IMR-90 (cell line): ENCODE measurements around the gene RPS27. TPM values are rescaled to one million over a fixed set of nuclear protein-coding genes. Genes with fewer than 3 reads are reported as not detected.

ENCODE experiments used
- ATAC-seq: fragments of 200-7000 bp; cut with Tn5 transposase; 2 replicates; pipeline ENCODE4 v1.9.1; 2020; ENCODE audit warnings: low read depth, mild to moderate bottlenecking, moderate library complexity
- BruUV-seq: library from RNA; stranded (reverse); fragments of 400-500 nt; replicated peaks from 2 replicates; lab custom pipeline; 2021; lab: Mats Ljungman, UMichigan
- CTCF ChIA-PET: fragments of 300-600 bp; formaldehyde crosslinking; extraction: SDS; loops from one replicate; lab custom pipeline; 2021; ENCODE audit warnings: antibody characterized with exemption; lab: Yijun Ruan, JAX
- POLR2A ChIA-PET: fragments of 300-600 bp; sonication (Branson Sonifier 250); formaldehyde crosslinking; loops from one replicate; lab custom pipeline; 2022; ENCODE audit warnings: antibody characterized with exemption; ENCODE audit not compliant: unreplicated experiment; lab: Charles Lee
- DNase-seq: peaks from one replicate; pipeline ENCODE4 v3.0.0; 2013
- H2AFZ ChIP-seq: replicated peaks from 2 replicates; pipeline ENCODE3; 2013; ENCODE audit warnings: low read length, mild to moderate bottlenecking; ENCODE audit not compliant: poor library complexity
- H2AK5ac ChIP-seq: 2 replicates; pipeline ENCODE4 v1.6.1; 2013; ENCODE audit warnings: low read depth, low read length, inconsistent platforms
- H2AK9ac ChIP-seq: replicated peaks from 2 replicates; pipeline ENCODE3; 2013; ENCODE audit warnings: mild to moderate bottlenecking, low read depth, low read length, moderate library complexity; ENCODE audit not compliant: poor library complexity
- H2BK120ac ChIP-seq: 2 replicates; pipeline ENCODE4 v1.6.1; 2013; ENCODE audit warnings: low read depth, low read length, inconsistent platforms
- H2BK15ac ChIP-seq: 3 replicates; pipeline ENCODE4 v1.6.1; 2013; ENCODE audit warnings: low read depth, low read length, inconsistent platforms
- H2BK20ac ChIP-seq: 2 replicates; pipeline ENCODE4 v1.6.1; 2013; ENCODE audit warnings: low read depth, mild to moderate bottlenecking, inconsistent platforms, low read length, moderate library complexity
- H2BK5ac ChIP-seq: 2 replicates; pipeline ENCODE4 v1.6.1; 2013; ENCODE audit warnings: mild to moderate bottlenecking, low read depth, low read length, inconsistent platforms; ENCODE audit not compliant: poor library complexity, severe bottlenecking
- H3K14ac ChIP-seq: replicated peaks from 2 replicates; pipeline ENCODE4 v1.6.1; 2013; ENCODE audit warnings: low read depth, low read length, inconsistent platforms
- H3K18ac ChIP-seq: 2 replicates; pipeline ENCODE4 v1.6.1; 2013; ENCODE audit warnings: low read depth, low read length, control low read depth
- H3K23ac ChIP-seq: 2 replicates; pipeline ENCODE4 v1.6.1; 2013; ENCODE audit warnings: low read depth, low read length, inconsistent platforms
- H3K27ac ChIP-seq: 2 replicates; pipeline ENCODE4 v1.5.1; 2013; ENCODE audit warnings: mild to moderate bottlenecking, control low read depth, low read length; ENCODE audit not compliant: insufficient read depth
- H3K27me3 ChIP-seq: 2 replicates; pipeline ENCODE4 v1.6.1; 2013; ENCODE audit warnings: low read length; ENCODE audit not compliant: control insufficient read depth, insufficient read depth
- H3K36me3 ChIP-seq: 2 replicates; pipeline ENCODE4 v1.6.1; 2013; ENCODE audit warnings: low read length, mixed read lengths; ENCODE audit not compliant: control insufficient read depth, insufficient read depth
- H3K4ac ChIP-seq: 2 replicates; pipeline ENCODE4 v1.6.1; 2013; ENCODE audit warnings: low read depth, low read length, inconsistent platforms
- H3K4me1 ChIP-seq: 2 replicates; pipeline ENCODE4 v1.6.1; 2013; ENCODE audit warnings: low read length, mixed read lengths; ENCODE audit not compliant: control insufficient read depth, insufficient read depth
- H3K4me2 ChIP-seq: 2 replicates; pipeline ENCODE4 v1.6.1; 2013; ENCODE audit warnings: low read depth, mild to moderate bottlenecking, control low read depth, low read length, moderate library complexity
- H3K4me3 ChIP-seq: 2 replicates; pipeline ENCODE4 v1.5.1; 2013; ENCODE audit warnings: low read depth, mild to moderate bottlenecking, control low read depth, low read length, moderate library complexity; ENCODE audit not compliant: insufficient read depth
- H3K56ac ChIP-seq: 2 replicates; pipeline ENCODE4 v1.6.1; 2013; ENCODE audit warnings: low read length, inconsistent platforms; ENCODE audit not compliant: insufficient read depth; ENCODE audit errors: extremely low read depth
- H3K79me1 ChIP-seq, 2 experiments: 2 replicates each; pipeline ENCODE4 v1.6.1; 2013; ENCODE audit warnings: low read length in 2 of 2, inconsistent platforms in 1 of 2, low read depth in 1 of 2
- H3K9ac ChIP-seq: 2 replicates; pipeline ENCODE4 v1.6.1; 2013; ENCODE audit warnings: low read depth, low read length, control low read depth
- H3K9me1 ChIP-seq: 2 replicates; pipeline ENCODE4 v1.6.1; 2013; ENCODE audit warnings: low read length, inconsistent platforms; ENCODE audit not compliant: insufficient read depth
- H3K9me3 ChIP-seq: 2 replicates; pipeline ENCODE4 v1.6.1; 2013; ENCODE audit warnings: low read length; ENCODE audit not compliant: control insufficient read depth, insufficient read depth
- H4K20me1 ChIP-seq: 2 replicates; pipeline ENCODE4 v1.6.1; 2013; ENCODE audit warnings: low read length, inconsistent platforms; ENCODE audit not compliant: insufficient read depth
- H4K5ac ChIP-seq: 2 replicates; pipeline ENCODE4 v1.6.1; 2013; ENCODE audit warnings: mild to moderate bottlenecking, low read depth, low read length, control low read depth
- H4K8ac ChIP-seq, 2 experiments: 2 replicates each; pipeline ENCODE4 v1.6.1; 2013; ENCODE audit warnings: low read depth in 2 of 2, low read length in 2 of 2, control low read depth in 1 of 2, inconsistent platforms in 1 of 2
- H4K91ac ChIP-seq: 2 replicates; pipeline ENCODE4 v1.6.1; 2013; ENCODE audit warnings: low read depth, low read length, inconsistent platforms; ENCODE audit not compliant: insufficient read depth
- BHLHE40 ChIP-seq: fragments of 150-350 bp; IDR thresholded peaks from 2 replicates; pipeline ENCODE4 v1.6.1; 2016; ENCODE audit warnings: mild to moderate bottlenecking, low read depth, low read length
- CEBPB ChIP-seq: IDR thresholded peaks from 2 replicates; pipeline ENCODE4 v1.6.1; 2012; ENCODE audit warnings: low read depth, low read length, improper control_type of control experiment
- CHD1 ChIP-seq: IDR thresholded peaks from 2 replicates; pipeline ENCODE4 v1.6.1; 2012; ENCODE audit warnings: low read depth, low read length, improper control_type of control experiment
- CTCF ChIP-seq: conservative IDR thresholded peaks from 2 replicates; pipeline ENCODE4 v1.5.1; 2012; ENCODE audit warnings: mild to moderate bottlenecking, low read depth, low read length, improper control_type of control experiment
- FOS ChIP-seq: fragments of 150-350 bp; IDR thresholded peaks from 2 replicates; pipeline ENCODE4 v1.6.1; 2016; ENCODE audit warnings: low read depth, low read length
- MAFK ChIP-seq: IDR thresholded peaks from 2 replicates; pipeline ENCODE4 v1.6.1; 2012; ENCODE audit warnings: low read depth, low read length, improper control_type of control experiment
- MAZ ChIP-seq: IDR thresholded peaks from 2 replicates; pipeline ENCODE4 v1.6.1; 2012; ENCODE audit warnings: low read depth, mild to moderate bottlenecking, low read length, improper control_type of control experiment, moderate library complexity, borderline replicate concordance
- MXI1 ChIP-seq: IDR thresholded peaks from 2 replicates; pipeline ENCODE4 v1.6.1; 2012; ENCODE audit warnings: low read depth, mild to moderate bottlenecking, low read length, moderate library complexity, borderline replicate concordance
- NFE2L2 ChIP-seq: fragments of 150-350 bp; IDR thresholded peaks from 2 replicates; pipeline ENCODE4 v1.6.1; 2016; ENCODE audit warnings: low read depth, mild to moderate bottlenecking, low read length
- POLR2A ChIP-seq: IDR thresholded peaks from 2 replicates; pipeline ENCODE4 v1.6.1; 2012; ENCODE audit warnings: mild to moderate bottlenecking, low read depth, low read length
- RAD21 ChIP-seq: IDR thresholded peaks from 2 replicates; pipeline ENCODE4 v1.6.1; 2012; ENCODE audit warnings: low read length, improper control_type of control experiment
- RCOR1 ChIP-seq: IDR thresholded peaks from 2 replicates; pipeline ENCODE4 v1.6.1; 2012; ENCODE audit warnings: mild to moderate bottlenecking, low read length, improper control_type of control experiment; ENCODE audit not compliant: insufficient replicate concordance
- RFX5 ChIP-seq: IDR thresholded peaks from 2 replicates; pipeline ENCODE4 v1.8.0; 2012; ENCODE audit warnings: low read depth, mild to moderate bottlenecking, low read length, moderate library complexity
- WGBS, 2 experiments: methylation state at CpG; one replicate each; pipeline versions ENCODE4 v1.1.5 to v1.1.7; 2013; ENCODE audit warnings: missing lambda C conversion rate in 2 of 2; ENCODE audit not compliant: insufficient read length in 1 of 2; ENCODE audit errors: extremely low coverage in 2 of 2; 5-methylcytosine and 5-hydroxymethylcytosine counted together
- dilution Hi-C: fragments of 300-500 bp; cut with HindIII; formaldehyde crosslinking; loops from one replicate; pipeline ENCODE4 v1.14.3; 2018; ENCODE audit warnings: low sequenced_read_pairs; ENCODE audit not compliant: unreplicated experiment
- in situ Hi-C: fragments of 300-500 bp; cut with MboI; formaldehyde crosslinking; loops from 3 replicates; pipeline ENCODE4 v1.14.3; 2019; ENCODE audit warnings: low sequenced_read_pairs, inconsistent platforms, mixed read lengths
- intact Hi-C: fragments of 100-400 bp; cut with micrococcal nuclease; formaldehyde crosslinking; loops from 2 replicates; pipeline ENCODE4 v1.10.0; 2022
- polyA plus RNA-seq, 3 experiments: library from polyadenylated mRNA; depleted of rRNA; stranded (reverse); fragments of >200 nt; gene quantifications; 2 replicates each; pipeline ENCODE4 v1.2.3, GENCODE V29; 2012; ENCODE audit warnings: low replicate concordance in 1 of 3
- total RNA-seq: library from RNA; depleted of rRNA; stranded (reverse); fragments of >200 nt; gene quantifications from 2 replicates; pipeline ENCODE4 v1.2.3, GENCODE V29; 2012
- TF ChIP-seq, protein P1 (sequence below): fragments of 150-350 bp; IDR thresholded peaks from 2 replicates; pipeline ENCODE4 v1.6.1; 2016; ENCODE audit warnings: low read depth, mild to moderate bottlenecking, low read length, moderate library complexity, borderline replicate concordance

The RPS27 gene
- total and polyA plus RNA-seq, 2 of the 4 experiments (the other 2 are of a cell fraction) = 320 to 6,236 TPM

DNA sequence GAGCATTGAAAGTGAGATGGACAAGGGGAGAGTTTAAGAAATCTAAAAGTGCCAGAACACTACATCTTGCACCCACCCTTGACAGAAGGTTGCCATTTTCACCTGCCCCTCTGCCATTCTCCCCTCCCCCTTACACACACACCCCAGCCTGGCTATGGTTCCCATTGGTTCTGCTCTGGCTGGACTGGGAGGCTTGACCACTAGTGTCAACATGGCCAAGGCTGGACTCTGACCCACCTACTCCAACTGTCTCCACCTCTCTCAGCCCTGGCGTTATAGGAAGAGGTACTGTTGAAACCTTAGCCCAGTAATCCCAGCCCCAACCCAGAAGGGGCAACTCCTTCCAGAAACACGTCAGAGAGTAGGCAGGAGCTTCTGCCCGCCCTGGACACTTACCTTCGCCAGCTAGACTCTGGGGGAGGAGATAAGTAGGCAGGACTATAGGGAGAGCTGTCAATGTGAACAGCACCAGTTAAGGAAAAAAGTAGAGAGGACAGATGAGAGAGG, 36.6 kb upstream of the RPS27 start:
- Histone ChIP-seq H4K20me1 (peaks cover 41% of the 10 kb centered on the region), H4K8ac (no peak overlapping the region), H3K4me2 (no peak overlapping the region), H2BK15ac (no peak overlapping the region), H3K36me3 (peaks cover 38% of the 10 kb centered on the region), H3K9me1 (peaks cover 14% of the 10 kb centered on the region; the same call in 1 of the 2 replicates), H3K56ac (no peak overlapping the region), H2AK9ac (no peak overlapping the region), H3K14ac (no peak overlapping the region), H2BK120ac (no peak overlapping the region), H3K23ac (no peak overlapping the region), H4K91ac (no peak overlapping the region), H3K9ac (no peak overlapping the region), H3K79me1 (peaks cover 24 to 59% of the 10 kb centered on the region in 2 experiments), H2AK5ac (no peak overlapping the region), H3K18ac (no peak overlapping the region), H2AFZ (no peak overlapping the region), H3K4ac (no peak overlapping the region), H4K5ac (no peak overlapping the region), H3K4me1 (peaks cover 11% of the 10 kb centered on the region; the same call in 1 of the 2 replicates), H3K9me3 (no peaks in the 10 kb centered on the region), H3K4me3 (no peak overlapping the region), H2BK5ac (no peak overlapping the region), H3K27ac (no peak overlapping the region), H3K27me3 (no peaks in the 10 kb centered on the region), H2BK20ac (no peak overlapping the region)
- intact Hi-C loops = no loop called here
- POLR2A ChIA-PET = no interaction called here
- CTCF ChIA-PET = no interaction called here
- dilution Hi-C loops = no loop called here
- WGBS, 2 experiments = no CpG with 5 or more reads among the region's 4 CpGs
- TF ChIP-seq CHD1 (no peak), RCOR1 (no peak), BHLHE40 (no peak), CTCF (no peak), RFX5 (no peak), MAFK (no peak), RAD21 (no peak), NFE2L2 (no peak), MXI1 (no peak), POLR2A (no peak), FOS (no peak), CEBPB (no peak), MAZ (no peak)
- TF ChIP-seq, protein P1, sequence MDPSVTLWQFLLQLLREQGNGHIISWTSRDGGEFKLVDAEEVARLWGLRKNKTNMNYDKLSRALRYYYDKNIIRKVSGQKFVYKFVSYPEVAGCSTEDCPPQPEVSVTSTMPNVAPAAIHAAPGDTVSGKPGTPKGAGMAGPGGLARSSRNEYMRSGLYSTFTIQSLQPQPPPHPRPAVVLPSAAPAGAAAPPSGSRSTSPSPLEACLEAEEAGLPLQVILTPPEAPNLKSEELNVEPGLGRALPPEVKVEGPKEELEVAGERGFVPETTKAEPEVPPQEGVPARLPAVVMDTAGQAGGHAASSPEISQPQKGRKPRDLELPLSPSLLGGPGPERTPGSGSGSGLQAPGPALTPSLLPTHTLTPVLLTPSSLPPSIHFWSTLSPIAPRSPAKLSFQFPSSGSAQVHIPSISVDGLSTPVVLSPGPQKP = no peak
- DNase-seq = no peak
- BruUV-seq = no TSS peak
- ATAC-seq = no peak
- in situ Hi-C loops = loop anchor here (25.0 kb wide), 1 partner anchor 417 kb away; the partner anchor contains the start of genes S100A3, S100A4, S100A5 and S100A6
